GM23338 (cell line): ENCODE data around the gene TGFBI. TPM values are rescaled to one million over a fixed set of nuclear protein-coding genes. Genes with fewer than 3 reads are reported as not detected.

ENCODE experiments used
- ATAC-seq: fragments of 200-7000 bp; cut with Tn5 transposase; 3 replicates; pipeline ENCODE4 v1.9.1; 2020
- DNase-seq: peaks from one replicate; pipeline ENCODE4 v3.0.0-alpha.2; 2015; ENCODE audit warnings: low spot score
- H2AFZ ChIP-seq: fragments of 200-600 bp; sonication (generic); 2 replicates; pipeline ENCODE4 v1.8.0; 2016; ENCODE audit warnings: antibody characterized with exemption, mild to moderate bottlenecking, moderate library complexity
- H3F3A ChIP-seq: fragments of 200-600 bp; sonication (generic); replicated peaks from 2 replicates; pipeline ENCODE4 v1.8.0; 2017; ENCODE audit warnings: antibody characterized with exemption, mixed run types, low read depth
- H3K27ac ChIP-seq: fragments of 200-600 bp; sonication (generic); 2 replicates; pipeline ENCODE4 v1.6.1; 2016; ENCODE audit warnings: low read depth
- H3K27me3 ChIP-seq: fragments of 200-600 bp; sonication (generic); 2 replicates; pipeline ENCODE4 v1.8.0; 2016; ENCODE audit warnings: mild to moderate bottlenecking, mixed run types, moderate library complexity; ENCODE audit not compliant: insufficient read depth
- H3K36me3 ChIP-seq: fragments of 200-600 bp; sonication (generic); 2 replicates; pipeline ENCODE4 v1.8.0; 2016; ENCODE audit warnings: mild to moderate bottlenecking; ENCODE audit not compliant: insufficient read depth
- H3K4me1 ChIP-seq: fragments of 200-600 bp; sonication (generic); 2 replicates; pipeline ENCODE4 v1.8.0; 2016; ENCODE audit warnings: mild to moderate bottlenecking, moderate library complexity; ENCODE audit not compliant: insufficient read depth
- H3K4me2 ChIP-seq: fragments of 200-600 bp; sonication (generic); 2 replicates; pipeline ENCODE4 v1.7.1; 2017; ENCODE audit warnings: mixed run types
- H3K4me3 ChIP-seq: fragments of 200-600 bp; sonication (generic); 2 replicates; pipeline ENCODE4 v1.6.1; 2016; ENCODE audit warnings: mixed run types
- H3K79me2 ChIP-seq: fragments of 200-600 bp; sonication (generic); replicated peaks from 2 replicates; pipeline ENCODE4 v1.8.0; 2017; ENCODE audit warnings: mild to moderate bottlenecking; ENCODE audit not compliant: insufficient read depth
- H3K9me2 ChIP-seq: fragments of 200-600 bp; sonication (generic); 2 replicates; pipeline ENCODE4 v1.8.0; 2017; ENCODE audit not compliant: insufficient read depth
- H4K20me1 ChIP-seq: fragments of 200-600 bp; sonication (generic); replicated peaks from 2 replicates; pipeline ENCODE4 v1.8.0; 2017; ENCODE audit warnings: mild to moderate bottlenecking; ENCODE audit not compliant: insufficient read depth
- H3K27ac Mint-ChIP-seq: 2 replicates; pipeline ENCODE4 v1.8.0; 2020; ENCODE audit warnings: inconsistent platforms, mild to moderate bottlenecking, moderate library complexity, mixed read lengths
- H3K27me3 Mint-ChIP-seq: 3 replicates; pipeline ENCODE4 v1.8.0; 2022; ENCODE audit warnings: low read depth, mild to moderate bottlenecking, moderate library complexity, mixed read lengths, inconsistent platforms; ENCODE audit not compliant: insufficient read depth, poor library complexity
- H3K36me3 Mint-ChIP-seq: 3 replicates; pipeline ENCODE4 v1.8.0; 2021; ENCODE audit warnings: low read depth, mild to moderate bottlenecking, inconsistent platforms, moderate library complexity, mixed read lengths
- H3K4me1 Mint-ChIP-seq: 3 replicates; pipeline ENCODE4 v1.8.0; 2020; ENCODE audit warnings: mild to moderate bottlenecking, inconsistent platforms, mixed read lengths
- H3K4me3 Mint-ChIP-seq: 3 replicates; pipeline ENCODE4 v1.8.0; 2021; ENCODE audit warnings: moderate library complexity, mild to moderate bottlenecking, inconsistent platforms, mixed read lengths
- H3K9me3 Mint-ChIP-seq: 3 replicates; pipeline ENCODE4 v1.8.0; 2020; ENCODE audit warnings: moderate library complexity, mild to moderate bottlenecking, inconsistent platforms, mixed read lengths
- CREB1 ChIP-seq: fragments of 250-450 bp; sonication (Bioruptor Pico); IDR thresholded peaks from 2 replicates; pipeline ENCODE4 v1.5.0; 2020; ENCODE audit warnings: low read depth, mild to moderate bottlenecking, moderate library complexity
- CTCF ChIP-seq, 2 experiments: fragments of 200-600 bp in 1 of 2; sonication (generic) in 1 of 2; conservative IDR thresholded peaks; 2 replicates each; pipeline versions ENCODE4 v1.5.1 to v1.6.1; 2016 to 2017; ENCODE audit warnings: antibody characterized with exemption in 2 of 2, low read depth in 2 of 2, mild to moderate bottlenecking in 2 of 2, moderate library complexity in 1 of 2
- ETS1 ChIP-seq: IDR thresholded peaks from 2 replicates; pipeline ENCODE4 v1.6.1; 2016; ENCODE audit warnings: antibody characterized with exemption
- EZH2 ChIP-seq: fragments of 200-600 bp; sonication (generic); IDR thresholded peaks from one replicate; pipeline ENCODE4 v1.8.0; 2017; ENCODE audit warnings: antibody characterized with exemption, mild to moderate bottlenecking, low read depth; ENCODE audit not compliant: unreplicated experiment
- EZH2phosphoT487 ChIP-seq: fragments of 200-600 bp; sonication (generic); IDR thresholded peaks from one replicate; pipeline ENCODE4 v1.8.1; 2018; ENCODE audit warnings: antibody characterized with exemption; ENCODE audit not compliant: unreplicated experiment
- JUNB ChIP-seq: IDR thresholded peaks from one replicate; pipeline ENCODE4 v1.6.1; 2016; ENCODE audit warnings: antibody characterized with exemption; ENCODE audit not compliant: unreplicated experiment
- NANOG ChIP-seq: IDR thresholded peaks from 2 replicates; pipeline ENCODE4 v1.6.1; 2016; ENCODE audit warnings: antibody characterized with exemption, borderline replicate concordance
- POLR2AphosphoS5 ChIP-seq: IDR thresholded peaks from 2 replicates; pipeline ENCODE4 v1.6.1; 2016; ENCODE audit warnings: antibody characterized with exemption, low read depth
- REST ChIP-seq: IDR thresholded peaks from one replicate; pipeline ENCODE4 v1.6.1; 2018; ENCODE audit warnings: antibody characterized with exemption; ENCODE audit not compliant: unreplicated experiment
- STAT1 ChIP-seq: IDR thresholded peaks from one replicate; pipeline ENCODE4 v1.6.1; 2016; ENCODE audit warnings: antibody characterized with exemption; ENCODE audit not compliant: unreplicated experiment
- ZNF114 ChIP-seq: fragments of 250-450 bp; sonication (Bioruptor Pico); IDR thresholded peaks from 2 replicates; pipeline ENCODE4 v1.5.0; 2020; ENCODE audit warnings: mild to moderate bottlenecking, moderate library complexity
- ZNF331 ChIP-seq: fragments of 250-450 bp; sonication (Bioruptor Pico); IDR thresholded peaks from 2 replicates; pipeline ENCODE4 v1.5.0; 2020; ENCODE audit warnings: low read depth, mild to moderate bottlenecking, moderate library complexity
- ZNF462 ChIP-seq: fragments of 250-450 bp; sonication (Bioruptor Pico); IDR thresholded peaks from 2 replicates; pipeline ENCODE4 v1.5.0; 2020; ENCODE audit warnings: mild to moderate bottlenecking, moderate library complexity
- polyA plus RNA-seq: library from polyadenylated mRNA; unstranded; fragments of >200 nt; fragmentation: Nextera tagmentation; extraction: Ambion mirVana; gene quantifications from 2 replicates; pipeline ENCODE4 v1.2.1, GENCODE V29; 2016
- total RNA-seq: library from RNA; depleted of rRNA; stranded (reverse); fragments of >200 nt; shearing (Covaris generic); gene quantifications from 2 replicates; pipeline ENCODE4 v1.2.3, GENCODE V29; 2014

TGFBI gene
- total and polyA plus RNA-seq, 2 experiments from 2014 or later = 8.9 to 9.4 TPM

- TF ChIP-seq EZH2 (no peak), POLR2AphosphoS5 (no peak), JUNB (no peak), ZNF114 (CRISPR knock-in tag) (no peak)
Measured at GRCh38 chr5:135978993-135979392, 49.8 kb upstream of the TGFBI start (continued).

GRCh38 chr5:135979510-135979909, 49.3 kb upstream of the TGFBI start:
- H3K27ac ChIP-seq = no peak overlapping the region

More at GRCh38 chr5:135979510-135979909, 49.3 kb upstream of the TGFBI start:
- Histone ChIP-seq H3K4me2 (no peak overlapping the region), H3K36me3 (no peaks in the 10 kb centered on the region), H3K4me1 (peaks cover 10% of the 10 kb centered on the region), H3K4me3 (no peak overlapping the region), H3K79me2 (no peaks in the 10 kb centered on the region), H2AFZ (no peak overlapping the region), H3K9me2 (no peaks in the 10 kb centered on the region), H4K20me1 (no peaks in the 10 kb centered on the region), H3K27me3 (no peaks in the 10 kb centered on the region), H3F3A (no peaks in the 10 kb centered on the region)
- DNase-seq (no peak), ATAC-seq (no peak)
- Mint-ChIP-seq H3K9me3 (no peaks in the 10 kb centered on the region; the same call in 2 of the 3 replicates), H3K4me3 (no peak overlapping the region), H3K27me3 (peaks cover 4% of the 10 kb centered on the region), H3K27ac (no peak overlapping the region), H3K4me1 (peaks cover 19% of the 10 kb centered on the region), H3K36me3 (no peaks in the 10 kb centered on the region)
- no peak for TF ChIP-seq STAT1
- TF ChIP-seq JUNB = no peak
- no peak for TF ChIP-seq POLR2AphosphoS5
- TF ChIP-seq REST = no peak
- no peak for TF ChIP-seq CREB1 (CRISPR knock-in tag)
- TF ChIP-seq ETS1 = no peak
- no peak for TF ChIP-seq ZNF462
- no peak for TF ChIP-seq ZNF331 (CRISPR knock-in tag)
- no peak for TF ChIP-seq CTCF (conservative IDR thresholded peaks at IDR 0.05; ENCODE audit: low read depth in 2 of 2)
- TF ChIP-seq EZH2 = no peak
- no peak for TF ChIP-seq ZNF114 (CRISPR knock-in tag)
- TF ChIP-seq EZH2phosphoT487 = no peak
- no peak for TF ChIP-seq NANOG
